ENCODE data around the gene YAE1. TPM values are rescaled to one million over a fixed set of nuclear protein-coding genes. Genes with fewer than 3 reads are reported as not detected.

The YAE1 gene
- total and polyA plus RNA-seq, 2 experiments from 2014 or later, result 21.8 to 40.5 TPM

DNA sequence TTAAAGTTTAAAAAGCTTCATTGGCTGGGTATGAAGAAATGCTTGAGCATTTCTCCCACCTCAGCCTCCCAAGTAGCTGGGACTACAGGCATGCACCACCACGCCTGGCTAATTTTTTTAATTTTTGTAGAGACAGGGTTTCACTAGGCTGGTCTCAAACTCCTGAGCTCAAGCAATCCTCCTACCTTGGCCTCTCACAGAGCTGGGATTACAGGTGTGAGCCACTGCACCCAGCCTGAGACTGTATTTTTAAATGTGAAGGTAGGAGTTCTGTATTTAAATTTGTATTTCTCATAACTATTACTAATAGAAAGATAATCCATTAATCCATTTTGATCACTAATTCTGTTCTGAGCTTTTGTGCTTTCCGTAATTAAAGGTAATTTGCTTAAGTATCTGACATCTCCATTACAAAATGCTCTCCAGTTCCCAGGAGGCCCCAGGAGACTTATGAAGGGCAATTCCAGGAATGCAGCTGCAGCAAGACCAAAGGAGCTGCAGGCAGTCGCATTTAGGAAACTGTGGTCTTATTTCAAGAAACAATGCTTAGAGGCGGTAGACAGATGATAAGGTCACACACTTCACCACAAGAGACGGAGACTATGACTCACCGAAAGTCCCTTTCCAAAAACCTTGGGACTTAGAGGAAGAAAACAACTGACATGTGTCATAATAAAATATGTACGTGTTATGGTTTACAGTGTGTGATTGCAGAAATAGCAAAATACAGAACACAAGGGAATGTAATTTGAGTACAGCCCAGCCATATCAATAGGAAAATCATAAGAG is 23.3 kb downstream of the YAE1 start:
- Histone ChIP-seq H3K4me2 (ENCODE audit: unreplicated experiment) (peak overlapping the region; percentile 51), H3F3A (ENCODE audit: insufficient read depth) (peaks cover 42% of the 10 kb centered on the region), H2AFZ (no peak overlapping the region), H3K27ac (peak overlapping the region; percentile 57), H3K9ac (peak overlapping the region; percentile 10; the same call in 1 of the 2 replicates), H3K79me2 (ENCODE audit: insufficient read depth) (no peaks in the 10 kb centered on the region), H3K9me3 (ENCODE audit: low read depth) (no peaks in the 10 kb centered on the region), H4K20me1 (ENCODE audit: insufficient read depth) (no peaks in the 10 kb centered on the region), H3K4me1 (ENCODE audit: insufficient read depth) (peaks cover 34% of the 10 kb centered on the region), H3K4me3 (no peak overlapping the region), H3K9me2 (ENCODE audit: insufficient read depth) (no peaks in the 10 kb centered on the region), H3K27me3 (replicated peaks; ENCODE audit: insufficient read depth) (no peaks in the 10 kb centered on the region), H3K36me3 (ENCODE audit: low read depth) (no peaks in the 10 kb centered on the region)
- in situ Hi-C loops (cut with MboI), result loop anchor here (25.0 kb wide), 1 partner anchor 473 kb away; no protein-coding TSS in a partner anchor
- TF ChIP-seq EZH2 (IDR thresholded peaks at IDR 0.05; ENCODE audit: insufficient read depth, poor library complexity, severe bottlenecking) (no peak), EZH2phosphoT487 (IDR thresholded peaks at IDR 0.05; ENCODE audit: insufficient read depth, low read depth) (no peak)
- peak; percentile 87 for DNase-seq
- WGBS, 2 experiments (ENCODE audit: low coverage in 1 of 2, low lambda C conversion rate in 2 of 2, missing lambda C conversion rate in 2 of 2), result 15 to 16% methylated on average over 7 of the region's 7 CpGs

GRCh38 chr7:39592586-39592985 is 26.4 kb downstream of the YAE1 start:
- Histone ChIP-seq H3K36me3 (ENCODE audit: low read depth) (no peaks in the 10 kb centered on the region), H2AFZ (peak overlapping the region; percentile 78), H3K9me2 (ENCODE audit: insufficient read depth) (no peaks in the 10 kb centered on the region), H3F3A (ENCODE audit: insufficient read depth) (peaks cover 42% of the 10 kb centered on the region), H3K9me3 (ENCODE audit: low read depth) (no peaks in the 10 kb centered on the region), H3K27ac (peak overlapping the region; percentile 91), H3K4me1 (ENCODE audit: insufficient read depth) (peaks cover 27% of the 10 kb centered on the region), H4K20me1 (ENCODE audit: insufficient read depth) (no peaks in the 10 kb centered on the region), H3K9ac (peak overlapping the region; percentile 78), H3K79me2 (ENCODE audit: insufficient read depth) (no peaks in the 10 kb centered on the region), H3K27me3 (replicated peaks; ENCODE audit: insufficient read depth) (no peaks in the 10 kb centered on the region), H3K4me2 (ENCODE audit: unreplicated experiment) (peak overlapping the region; percentile 95), H3K4me3 (peak overlapping the region; percentile 65)
- DNase-seq, result peak; percentile 88
- TF ChIP-seq EZH2phosphoT487 (IDR thresholded peaks at IDR 0.05; ENCODE audit: insufficient read depth, low read depth), result no peak
- no peak for TF ChIP-seq EZH2 (IDR thresholded peaks at IDR 0.05; ENCODE audit: insufficient read depth, poor library complexity, severe bottlenecking)
- in situ Hi-C loops (cut with MboI), result loop anchor here (25.0 kb wide), 1 partner anchor 470 kb away; no protein-coding TSS in a partner anchor
- 0 to 5% methylated on average over 2 of the region's 2 CpGs for WGBS, 2 experiments (ENCODE audit: low coverage in 1 of 2, low lambda C conversion rate in 2 of 2, missing lambda C conversion rate in 2 of 2)

DNA sequence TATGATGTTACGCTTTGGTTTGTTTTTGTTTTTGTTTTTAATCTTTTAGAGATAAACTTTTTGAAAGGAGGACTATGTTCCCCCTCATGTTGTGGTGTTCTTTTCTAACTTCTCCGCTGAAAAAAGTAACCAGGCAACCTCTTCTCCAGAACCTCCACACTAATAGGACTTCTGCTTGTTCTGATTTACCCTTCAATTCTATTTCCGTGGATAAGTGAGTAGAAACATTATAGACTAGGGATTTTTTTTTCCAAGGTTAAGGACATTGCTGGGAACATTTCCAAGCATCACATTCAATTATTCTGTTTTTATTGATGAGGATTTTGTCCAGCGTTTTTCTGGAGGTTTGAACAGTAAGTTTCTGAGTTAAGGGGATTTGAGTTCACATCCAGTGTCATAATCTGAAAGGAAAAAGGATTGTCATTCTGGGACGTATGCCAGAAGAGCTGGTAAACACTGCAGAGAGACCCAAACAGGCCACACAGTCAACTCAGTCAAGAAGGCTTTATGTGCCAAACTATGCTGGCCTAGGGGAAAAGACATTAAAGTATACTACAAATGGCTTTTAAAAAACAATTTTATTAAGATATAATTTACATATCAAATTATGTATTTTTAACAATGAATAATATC is 28.9 kb downstream of the YAE1 start:
- Histone ChIP-seq H3K9ac (no peak overlapping the region), H2AFZ (no peak overlapping the region), H3K9me3 (ENCODE audit: low read depth) (no peaks in the 10 kb centered on the region), H3K27ac (no peak overlapping the region), H3K4me2 (ENCODE audit: unreplicated experiment) (no peak overlapping the region), H3K36me3 (ENCODE audit: low read depth) (no peaks in the 10 kb centered on the region), H3K79me2 (ENCODE audit: insufficient read depth) (no peaks in the 10 kb centered on the region), H3K9me2 (ENCODE audit: insufficient read depth) (no peaks in the 10 kb centered on the region), H3K4me1 (ENCODE audit: insufficient read depth) (peaks cover 10% of the 10 kb centered on the region), H3K4me3 (no peak overlapping the region), H3F3A (ENCODE audit: insufficient read depth) (peaks cover 28% of the 10 kb centered on the region), H3K27me3 (replicated peaks; ENCODE audit: insufficient read depth) (no peaks in the 10 kb centered on the region), H4K20me1 (ENCODE audit: insufficient read depth) (no peaks in the 10 kb centered on the region)
- 43 to 46% methylated on average over 5 of the region's 5 CpGs for WGBS, 2 experiments (ENCODE audit: low coverage in 1 of 2, low lambda C conversion rate in 2 of 2, missing lambda C conversion rate in 2 of 2)
- no peak for TF ChIP-seq EZH2 (IDR thresholded peaks at IDR 0.05; ENCODE audit: insufficient read depth, poor library complexity, severe bottlenecking)
- no peak for TF ChIP-seq EZH2phosphoT487 (IDR thresholded peaks at IDR 0.05; ENCODE audit: insufficient read depth, low read depth)
- no peak for DNase-seq
- in situ Hi-C loops (cut with MboI), result loop anchor here (25.0 kb wide), 1 partner anchor 467 kb away; no protein-coding TSS in a partner anchor

DNA sequence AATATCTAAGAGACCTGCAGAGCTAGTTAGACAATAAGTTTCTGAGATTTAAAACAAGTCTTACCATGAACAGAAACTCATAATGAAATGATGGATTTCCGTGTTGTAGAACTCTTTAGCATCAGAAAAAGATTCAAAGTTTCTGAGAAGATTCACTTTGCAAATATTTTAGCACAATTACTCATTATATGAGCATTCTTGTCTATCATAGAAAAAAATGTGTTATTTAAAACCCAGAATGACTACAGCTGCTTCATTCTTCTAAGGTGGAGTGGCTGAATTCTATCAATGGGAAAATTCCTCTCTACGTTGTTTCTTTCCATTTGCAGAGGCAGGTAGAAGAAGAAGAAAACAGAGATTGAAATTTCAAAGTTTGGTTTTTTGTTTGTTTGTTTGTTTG is 36.1 kb downstream of the YAE1 start:
- peak overlapping the region; percentile 32; the same call in 1 of the 2 replicates for H2AFZ ChIP-seq
- no peaks in the 10 kb centered on the region for H4K20me1 ChIP-seq (ENCODE audit: insufficient read depth)
- 0 to 11% methylated on average over 2 of the region's 2 CpGs for WGBS, 2 experiments (ENCODE audit: low coverage in 1 of 2, low lambda C conversion rate in 2 of 2, missing lambda C conversion rate in 2 of 2)
- DNase-seq, result peak; percentile 64
- H3K4me1 ChIP-seq (ENCODE audit: insufficient read depth), result peaks cover 56% of the 10 kb centered on the region
- no peaks in the 10 kb centered on the region for H3K9me3 ChIP-seq (ENCODE audit: low read depth)
- H3K36me3 ChIP-seq (ENCODE audit: low read depth), result no peaks in the 10 kb centered on the region
- in situ Hi-C loops (cut with MboI), result no loop called here
- peak overlapping the region; percentile 57 for H3K4me2 ChIP-seq (ENCODE audit: unreplicated experiment)
- H3K27me3 ChIP-seq (replicated peaks; ENCODE audit: insufficient read depth), result no peaks in the 10 kb centered on the region
- no peaks in the 10 kb centered on the region for H3K9me2 ChIP-seq (ENCODE audit: insufficient read depth)
- peak overlapping the region; percentile 36 for H3K27ac ChIP-seq
- peaks cover 28% of the 10 kb centered on the region for H3F3A ChIP-seq (ENCODE audit: insufficient read depth)
- TF ChIP-seq EZH2 (IDR thresholded peaks at IDR 0.05; ENCODE audit: insufficient read depth, poor library complexity, severe bottlenecking), result no peak
- no peak for TF ChIP-seq EZH2phosphoT487 (IDR thresholded peaks at IDR 0.05; ENCODE audit: insufficient read depth, low read depth)
- no peak overlapping the region for H3K9ac ChIP-seq
- no peaks in the 10 kb centered on the region for H3K79me2 ChIP-seq (ENCODE audit: insufficient read depth)
- peak overlapping the region; percentile 30 for H3K4me3 ChIP-seq
